ACHN (cell line): Measurements from ENCODE around the gene SLC6A15.
A peak's percentile ranks its signal among the peaks of the same experiment; 100 is the strongest.

Experiments
- DNase-seq: peaks from one replicate; pipeline ENCODE4 v3.0.0-alpha.2; 2015
- in situ Hi-C: cut with HindIII; loops from 2 replicates; pipeline ENCODE4 v1.10.0; 2017; ENCODE audit warnings: low sequenced_read_pairs, low pct_ligation_motif_present, low pct_unique_long_range_greater_than_20kb

The SLC6A15 gene

DNA sequence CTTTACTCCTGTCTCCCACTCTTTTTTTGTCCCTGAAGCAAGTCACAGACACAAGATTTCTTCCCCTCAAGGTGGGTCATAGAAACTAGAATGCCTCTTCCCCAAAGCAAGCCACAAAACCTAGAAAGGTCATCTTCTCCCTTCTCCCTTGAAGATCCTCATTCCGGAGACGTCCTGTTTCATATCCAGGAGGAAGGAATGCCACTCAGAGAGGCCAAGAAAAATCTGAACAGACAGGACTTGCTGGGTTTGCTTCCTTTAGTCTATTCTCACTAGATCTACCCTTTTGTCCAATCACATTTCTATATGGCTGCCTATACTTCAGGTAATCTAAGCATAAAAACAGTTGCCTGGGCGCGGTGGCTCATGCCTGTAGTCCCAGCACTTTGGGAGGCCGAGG lies 23.7 kb downstream of the SLC6A15 start:
- no peak for DNase-seq
- in situ Hi-C loops = loop anchor here (25.0 kb wide), 1 partner anchor 148 kb away; the partner anchor contains the start of genes LRRIQ1 and TSPAN19

DNA sequence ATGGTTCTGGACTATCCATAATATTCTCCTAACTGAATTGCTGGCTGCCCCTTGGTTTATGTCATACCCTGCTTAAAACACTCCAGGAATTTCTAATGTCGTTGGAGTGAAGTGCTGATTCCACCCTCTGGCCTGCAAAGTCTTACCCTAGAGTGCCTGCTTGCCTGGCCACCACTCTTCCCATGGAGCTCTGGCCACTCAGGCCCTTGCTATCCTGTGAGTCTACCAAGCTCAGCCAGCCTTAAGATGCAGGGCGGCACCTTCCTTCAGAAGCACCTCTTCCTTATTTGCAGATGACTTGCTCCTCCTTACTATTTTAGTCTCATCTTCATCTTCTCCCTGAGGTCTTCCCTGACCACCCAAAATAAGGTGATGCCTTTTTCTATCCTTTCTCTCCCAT lies 35.3 kb downstream of the SLC6A15 start:
- DNase-seq = no peak
- in situ Hi-C loops = loop anchor here (25.0 kb wide), 1 partner anchor 160 kb away; the partner anchor contains the start of genes LRRIQ1 and TSPAN19

DNA sequence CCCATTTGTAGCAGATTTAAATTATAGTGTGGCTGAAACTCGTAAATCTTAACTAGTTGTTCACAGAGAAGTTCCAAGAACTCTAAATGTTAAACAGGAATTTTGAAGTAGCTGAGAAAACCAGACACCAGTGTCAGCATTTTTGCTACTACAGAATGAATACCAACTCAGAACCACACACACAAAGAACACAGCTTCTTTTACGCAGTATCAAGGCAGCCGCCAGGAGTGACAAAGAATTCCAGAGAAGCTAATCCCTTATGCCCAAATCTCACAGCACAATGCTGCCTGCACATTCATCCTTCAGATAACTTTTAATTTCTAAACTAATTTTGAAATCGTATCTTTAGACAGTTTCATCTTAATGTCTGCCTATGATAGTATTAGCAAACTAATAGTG lies 37.4 kb downstream of the SLC6A15 start:
- in situ Hi-C loops = loop anchor here (25.0 kb wide), 1 partner anchor 162 kb away; the partner anchor contains the start of genes LRRIQ1 and TSPAN19
- DNase-seq = no peak

DNA sequence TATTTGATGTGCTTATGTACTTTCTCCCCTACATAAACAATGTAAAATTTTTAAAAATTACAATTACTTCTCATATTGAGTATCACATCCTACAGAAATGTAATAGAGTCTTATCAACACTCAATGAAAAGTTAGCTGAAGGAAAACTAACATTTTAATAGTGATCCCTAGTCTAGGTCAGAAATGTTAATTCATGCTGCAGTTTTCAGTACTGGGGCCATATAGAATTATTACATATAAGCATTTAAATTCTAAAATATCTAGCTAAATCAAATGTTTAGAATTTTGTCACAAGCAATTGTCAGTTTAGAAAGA lies 37.8 kb downstream of the SLC6A15 start:
- in situ Hi-C loops = loop anchor here (25.0 kb wide), 1 partner anchor 163 kb away; the partner anchor contains the start of genes LRRIQ1 and TSPAN19
- DNase-seq = no peak

DNA sequence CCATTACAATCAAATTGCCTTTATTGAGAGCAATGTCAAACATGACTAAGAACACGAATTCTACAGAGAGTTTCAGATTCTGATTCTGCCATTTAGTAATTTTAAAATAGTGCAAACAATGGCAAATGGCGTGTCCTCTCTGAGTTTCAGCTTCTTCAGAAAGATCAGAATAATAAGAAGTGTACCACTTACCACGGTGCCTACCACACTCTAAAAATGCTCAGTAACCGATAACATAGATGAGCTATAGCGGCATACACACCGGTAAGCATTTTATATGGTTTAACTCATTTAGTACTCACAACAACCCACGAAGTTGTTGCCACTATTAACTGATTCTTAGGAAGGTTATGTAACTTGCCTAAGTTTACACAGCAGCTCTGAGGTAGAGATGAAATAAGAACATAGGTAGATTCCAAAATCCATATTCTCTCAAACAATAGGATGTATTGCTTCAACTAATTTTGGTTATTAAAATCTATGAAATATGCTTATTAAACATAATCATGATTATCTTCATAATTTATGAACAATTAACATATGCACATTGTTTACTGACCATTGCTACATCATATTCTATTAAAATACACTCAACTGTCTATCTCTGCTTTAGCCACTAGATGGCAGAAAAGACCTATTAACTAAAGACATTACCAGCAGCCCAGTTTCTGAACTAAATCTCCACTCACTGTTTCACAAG lies 38.3 kb downstream of the SLC6A15 start:
- in situ Hi-C loops = no loop called here
- DNase-seq = peak; percentile 82

DNA sequence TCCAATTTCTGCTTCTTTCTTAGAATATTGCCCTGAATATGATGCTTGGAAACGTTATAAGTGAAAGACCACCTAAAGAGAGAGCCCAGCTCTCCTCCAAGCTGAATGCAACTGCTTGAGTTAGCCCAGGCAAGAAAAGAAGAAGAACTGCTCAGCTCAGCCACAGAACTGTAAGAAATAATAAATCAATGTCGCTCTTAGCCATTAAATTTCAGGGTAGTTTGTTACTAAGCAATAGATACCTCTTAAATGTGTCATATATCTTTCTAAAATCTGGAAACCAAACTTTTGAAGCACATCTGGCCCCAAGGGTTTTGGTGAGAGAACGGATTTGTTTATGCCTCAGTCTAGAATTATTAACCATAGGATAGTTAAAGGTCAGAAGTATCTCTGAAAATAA lies 50.4 kb downstream of the SLC6A15 start:
- DNase-seq = no peak
- in situ Hi-C loops = no loop called here

DNA sequence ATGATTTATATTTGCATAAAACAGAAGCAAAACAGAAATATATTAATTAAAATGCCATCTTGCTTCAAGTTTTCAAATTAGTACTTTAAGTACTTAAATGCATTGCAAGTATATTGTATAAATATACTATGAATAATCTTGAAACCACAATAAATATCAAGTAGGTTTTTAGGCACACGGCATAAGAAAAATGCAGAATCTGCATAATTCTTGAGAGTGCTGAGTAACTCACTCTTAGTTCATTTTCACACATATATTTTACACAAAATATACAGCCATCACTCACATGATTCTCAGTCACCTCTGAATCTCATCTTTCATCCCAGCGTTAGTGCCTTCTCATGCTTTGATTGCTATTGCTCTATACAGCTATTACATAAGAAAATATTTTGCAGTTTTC lies 51.9 kb downstream of the SLC6A15 start:
- in situ Hi-C loops = no loop called here
- no peak for DNase-seq

DNA sequence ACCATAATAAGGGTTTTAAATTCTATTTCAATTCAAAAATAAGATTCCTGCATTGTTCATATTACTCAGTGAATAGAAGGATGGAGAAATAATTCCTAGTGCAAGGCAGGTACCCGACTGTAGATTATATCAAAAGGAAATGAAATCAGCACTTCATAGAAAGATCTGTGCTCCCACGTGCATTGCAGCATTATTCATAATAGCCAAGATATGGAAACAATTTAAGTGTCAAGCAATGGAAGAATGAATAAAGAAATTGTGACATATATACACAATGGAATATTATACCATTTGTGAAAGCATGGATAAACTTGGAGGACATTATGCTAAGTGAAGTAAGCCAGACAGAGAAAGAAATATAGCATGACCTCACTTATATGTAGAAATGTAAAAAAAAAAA lies 53.8 kb downstream of the SLC6A15 start:
- in situ Hi-C loops = no loop called here
- no peak for DNase-seq

DNA sequence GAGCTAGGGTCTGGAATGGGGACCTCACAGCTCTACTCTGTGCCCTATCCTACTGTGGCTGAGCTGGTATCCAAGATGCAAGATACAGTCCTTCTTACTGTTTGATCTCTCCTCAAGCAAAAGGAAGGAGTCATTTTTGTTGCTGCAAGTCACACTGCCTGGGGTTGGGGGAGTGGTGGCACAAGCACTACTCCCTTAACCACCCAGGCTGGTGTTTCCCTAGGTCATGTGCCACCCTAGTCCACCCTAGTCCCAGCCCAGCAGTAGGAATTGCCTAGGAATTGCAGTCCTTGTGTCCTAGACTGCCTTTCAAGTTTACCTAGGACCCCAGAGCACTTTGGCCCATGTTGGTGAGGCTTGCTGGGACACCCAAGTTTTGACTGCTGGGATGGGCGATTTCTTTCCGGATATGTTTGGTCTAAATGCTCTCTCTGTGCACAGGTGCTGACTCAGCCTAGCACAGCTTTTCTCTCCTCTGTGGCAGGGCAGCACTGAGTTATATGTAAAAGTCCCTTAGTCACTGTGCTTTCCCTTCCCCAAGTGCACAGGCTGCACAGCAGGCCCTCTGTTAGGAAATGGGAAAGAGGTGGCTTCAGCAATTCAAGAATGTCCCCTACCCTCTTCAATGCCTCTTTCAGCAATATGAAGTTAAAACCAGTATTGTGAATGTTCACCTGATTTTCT lies 54.9 kb downstream of the SLC6A15 start:
- in situ Hi-C loops = no loop called here
- no peak for DNase-seq

DNA sequence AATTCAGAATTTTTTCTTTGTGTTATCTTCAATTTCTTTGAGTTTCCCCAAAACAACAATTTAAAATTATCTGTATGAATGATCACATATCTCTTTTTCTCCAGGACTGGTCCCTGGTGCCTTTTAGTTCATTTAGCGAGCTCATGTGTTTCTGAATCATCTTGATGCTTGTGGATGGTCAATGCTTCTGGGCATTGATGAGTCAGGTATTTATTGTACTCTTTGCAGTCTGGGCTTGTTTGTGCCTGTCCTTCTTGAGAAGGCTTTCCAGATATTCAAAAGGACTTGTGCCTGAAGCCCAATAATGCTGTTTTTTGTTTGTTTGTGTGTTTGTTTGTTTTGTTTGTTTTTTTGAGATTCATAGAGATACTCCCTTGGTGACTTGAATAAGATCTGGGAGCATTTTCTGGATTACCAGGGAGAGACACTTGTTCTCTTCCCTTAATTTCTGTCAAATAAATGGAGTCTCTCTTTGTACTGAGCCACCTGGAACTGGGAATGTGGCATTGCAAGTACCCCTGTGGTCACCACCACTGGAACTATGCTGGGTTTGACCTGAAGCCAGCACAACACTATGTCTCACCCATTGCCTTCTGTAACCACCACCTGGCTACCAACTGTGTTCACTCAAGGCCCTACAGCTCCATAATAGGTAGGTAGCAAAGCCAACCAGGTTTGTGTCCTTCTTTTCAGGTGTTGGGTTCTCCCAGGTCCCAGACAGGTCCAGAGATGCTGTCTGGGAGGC lies 56.3 kb downstream of the SLC6A15 start:
- in situ Hi-C loops = no loop called here
- no peak for DNase-seq

DNA sequence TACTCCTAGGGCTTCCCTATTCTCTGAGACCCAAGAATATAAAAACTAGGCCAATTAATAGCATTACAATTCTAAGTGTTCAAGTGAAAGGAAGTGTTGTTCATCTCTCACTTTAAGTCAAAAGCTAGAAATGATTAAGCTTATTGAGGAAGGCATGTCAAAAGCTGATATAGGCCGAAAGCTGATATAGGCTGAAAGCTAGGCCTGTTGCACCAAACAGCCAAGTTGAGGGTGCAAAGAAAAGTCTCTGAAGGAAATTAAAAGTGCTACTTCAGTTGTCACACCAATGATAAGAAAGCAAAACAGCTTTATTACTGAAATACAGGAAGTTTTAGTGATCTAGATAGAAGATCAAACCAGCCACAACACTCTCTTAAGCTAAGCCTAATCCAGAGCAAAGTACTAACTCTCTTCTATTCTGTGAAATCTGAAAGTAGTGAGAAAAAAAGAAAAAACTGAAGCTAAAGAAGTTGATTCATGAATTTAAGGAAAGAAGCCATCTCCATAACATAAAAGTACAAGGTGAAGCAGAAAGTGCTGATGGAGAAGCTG lies 68.9 kb downstream of the SLC6A15 start:
- in situ Hi-C loops = no loop called here
- no peak for DNase-seq

DNA sequence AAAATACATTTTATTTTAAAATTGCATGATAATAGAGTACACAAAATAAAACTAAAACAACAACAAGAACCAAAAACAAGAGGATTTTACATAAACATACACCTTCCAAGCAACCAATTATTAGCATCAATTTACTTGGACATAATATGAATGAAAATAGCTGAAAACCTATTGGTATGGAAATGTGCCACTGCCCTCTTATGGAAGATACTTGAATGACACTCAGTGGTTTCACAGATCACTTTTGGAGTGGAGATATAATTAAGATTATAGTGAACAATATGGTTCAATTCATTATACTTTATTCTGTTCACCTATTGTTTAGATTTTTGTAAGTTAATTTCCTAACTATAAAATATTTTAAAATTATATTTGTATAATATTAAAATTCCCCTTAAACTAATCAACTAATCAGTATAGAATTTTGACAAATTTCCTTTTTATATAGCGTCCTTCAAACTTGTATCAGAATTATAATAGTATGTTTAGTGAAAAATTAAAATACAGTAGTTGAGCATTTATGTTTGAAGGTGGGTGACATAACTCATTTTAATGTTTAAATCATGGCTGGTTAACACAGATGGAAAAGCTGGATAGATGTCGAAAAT lies 70.1 kb downstream of the SLC6A15 start:
- in situ Hi-C loops = no loop called here
- DNase-seq = peak; percentile 73

DNA sequence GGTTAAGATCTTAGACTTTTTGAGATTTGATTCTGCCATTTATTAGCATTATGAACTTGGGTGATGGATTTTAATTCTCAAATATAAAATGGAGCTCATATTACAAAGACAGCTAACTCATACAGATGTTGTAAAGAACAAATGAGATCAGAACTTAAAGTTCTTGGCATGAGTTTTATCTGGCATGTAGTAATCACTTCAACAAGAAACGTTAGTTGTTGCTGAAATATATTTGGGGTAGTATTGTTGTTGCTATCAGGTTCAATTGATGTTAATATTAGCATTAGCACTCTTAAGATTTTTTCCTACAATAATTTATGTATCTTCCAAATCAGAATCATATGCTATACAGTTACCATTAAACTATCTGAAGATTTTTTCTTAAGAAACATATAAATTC lies 71.0 kb downstream of the SLC6A15 start:
- DNase-seq = no peak
- in situ Hi-C loops = no loop called here

DNA sequence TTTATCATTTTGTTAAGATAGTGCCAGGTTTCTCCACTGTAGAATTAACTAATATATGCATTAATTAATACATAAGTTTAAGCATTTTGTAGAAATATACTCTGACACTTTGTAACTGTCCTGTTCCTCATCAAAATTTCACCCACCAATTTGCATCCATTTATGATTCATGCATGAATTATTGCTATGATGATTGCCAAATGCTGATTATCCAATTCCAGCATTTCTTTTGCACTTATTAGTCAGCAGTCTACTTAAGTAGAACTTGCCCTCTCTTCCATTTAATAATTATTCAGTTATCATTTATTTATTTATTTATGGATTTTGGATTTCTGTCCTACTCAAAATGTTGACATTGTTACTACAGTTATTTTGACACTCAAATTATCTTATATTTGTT lies 72.2 kb downstream of the SLC6A15 start:
- in situ Hi-C loops = no loop called here
- DNase-seq = no peak

DNA sequence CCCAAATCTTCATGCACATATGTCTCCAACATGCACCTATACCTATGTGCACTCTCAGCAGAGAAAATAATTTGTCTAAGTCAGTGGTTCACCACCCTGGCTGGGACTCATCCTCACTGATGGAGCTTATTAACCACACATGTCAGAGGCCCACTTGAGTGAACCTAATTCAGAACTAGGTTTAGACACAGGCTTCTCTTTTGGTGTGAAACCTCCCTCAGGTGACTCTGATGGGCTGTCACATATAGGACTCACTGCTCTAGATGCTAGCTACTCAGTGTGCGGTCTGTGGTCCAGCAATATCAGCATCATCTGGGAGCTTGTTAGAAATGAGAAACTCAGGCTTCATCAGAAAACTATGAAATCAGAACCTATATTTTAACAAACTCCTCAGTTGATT lies 85.7 kb downstream of the SLC6A15 start:
- DNase-seq = no peak
- in situ Hi-C loops = no loop called here

DNA sequence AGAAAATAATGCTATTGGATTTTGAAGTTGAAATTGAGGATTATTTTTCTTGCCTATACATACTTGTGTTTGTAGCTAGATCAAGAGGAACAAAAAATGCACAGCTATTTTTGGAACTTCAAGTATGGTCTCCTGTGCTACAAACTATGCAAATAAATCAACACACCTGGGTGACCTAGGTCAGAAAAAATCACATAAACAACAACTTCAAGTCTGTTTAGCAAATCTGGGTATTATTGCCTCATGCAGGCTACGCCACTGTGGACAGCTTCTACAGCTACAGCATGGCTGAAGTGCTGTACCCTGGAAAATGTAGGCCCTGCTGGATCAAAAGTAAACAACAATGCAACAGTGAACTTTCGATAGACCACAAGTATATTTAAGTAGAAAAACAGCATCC lies 87.5 kb downstream of the SLC6A15 start:
- no peak for DNase-seq

DNA sequence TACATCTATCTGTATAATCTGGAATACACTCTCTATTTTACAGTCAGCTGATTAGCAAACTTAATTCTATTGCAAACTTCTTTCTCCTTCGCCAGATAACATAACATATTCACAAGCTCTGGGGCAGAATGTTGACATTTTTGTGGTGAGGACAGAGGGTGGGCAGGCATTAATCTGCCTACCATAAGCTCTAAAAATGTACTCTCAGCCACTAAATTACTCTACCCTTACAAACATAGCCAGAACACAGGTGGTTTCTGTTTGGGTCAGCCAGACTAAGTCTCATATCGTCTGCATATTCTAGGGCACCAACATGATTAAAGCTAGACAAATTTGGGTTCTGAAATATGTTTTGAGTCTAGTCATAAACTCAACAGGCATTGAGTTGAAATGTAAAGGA lies 90.1 kb downstream of the SLC6A15 start:
- no peak for DNase-seq
- in situ Hi-C loops = no loop called here

More for the DNA sequence above, 87.5 kb downstream of the SLC6A15 start:
- in situ Hi-C loops = no loop called here

DNA sequence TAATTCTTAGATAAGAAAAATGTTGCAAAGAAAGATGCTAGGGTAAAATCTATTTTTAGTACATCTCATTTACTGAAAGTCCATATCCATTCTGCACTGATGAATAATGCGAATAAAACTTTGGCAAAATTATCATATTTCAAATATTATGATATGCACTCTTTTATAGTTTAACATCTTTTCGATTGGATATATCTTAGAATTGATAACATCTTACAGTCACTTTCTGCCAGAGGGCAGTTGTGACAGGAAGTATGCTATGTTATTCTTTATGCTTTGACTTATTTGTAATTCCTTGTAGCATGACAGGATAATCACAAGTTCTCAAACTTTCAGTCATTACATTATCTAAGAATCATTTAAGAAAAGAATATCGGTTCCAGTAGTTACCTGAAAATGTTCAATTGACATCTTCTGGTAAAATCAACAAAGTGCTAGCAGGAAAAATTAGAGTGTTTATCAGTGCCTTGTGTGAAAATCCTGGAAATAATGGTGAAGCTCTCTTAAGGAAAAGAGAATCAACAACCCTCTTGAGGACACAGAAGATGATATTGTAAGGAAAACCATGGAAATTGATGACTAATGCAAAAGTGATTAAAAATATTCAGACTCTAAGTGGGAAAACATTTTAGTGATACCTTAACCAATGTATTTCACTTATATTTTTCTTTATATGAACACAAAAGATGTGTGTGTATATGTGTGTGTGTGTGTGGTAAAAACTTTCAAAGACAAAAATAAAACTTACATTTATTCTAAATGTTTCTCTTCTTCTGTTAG lies 95.5 kb downstream of the SLC6A15 start:
- in situ Hi-C loops = no loop called here
- no peak for DNase-seq
